K562 (cell line): ENCODE results near the gene DHDH. TPM values are rescaled to one million over a fixed set of nuclear protein-coding genes. Genes with fewer than 3 reads are reported as not detected.

ENCODE experiments used
- EGR1 ChIP-seq: fragments of 450-650 bp; conservative IDR thresholded peaks from 2 replicates; pipeline ENCODE4 v1.6.1; 2017; ENCODE audit warnings: mild to moderate bottlenecking
- GABPB1 ChIP-seq: sonication (generic); formaldehyde crosslinking; IDR thresholded peaks from 2 replicates; pipeline ENCODE4 v1.8.0; 2022; ENCODE audit warnings: mild to moderate bottlenecking, missing genetic modification reagents
- HMGN3 ChIP-seq: IDR thresholded peaks from 2 replicates; pipeline ENCODE4 v1.6.1; 2011; ENCODE audit warnings: borderline replicate concordance, low read depth, mild to moderate bottlenecking, mixed read lengths, low read length; ENCODE audit not compliant: insufficient read length; ENCODE audit errors: extremely low read depth
- MAZ ChIP-seq, 2 experiments: fragments of 450-650 bp in 1 of 2; sonication (generic) in 1 of 2; formaldehyde crosslinking; IDR thresholded peaks in 1 of 2; conservative IDR thresholded peaks in 1 of 2; 2 replicates each; pipeline versions ENCODE4 v1.4.0 to v1.5.0; 2020; ENCODE audit warnings: mild to moderate bottlenecking in 1 of 2, missing genetic modification reagents in 1 of 2
- MED1 ChIP-seq: sonication (generic); formaldehyde crosslinking; IDR thresholded peaks from 2 replicates; pipeline ENCODE4 v1.8.1; 2023; ENCODE audit warnings: missing genetic modification reagents, borderline replicate concordance
- NFIC ChIP-seq: fragments of 450-650 bp; IDR thresholded peaks from 2 replicates; pipeline ENCODE4 v1.6.1; 2017; ENCODE audit warnings: mild to moderate bottlenecking, inconsistent platforms
- RBFOX2 ChIP-seq: fragments of 200-400 bp; formaldehyde crosslinking; IDR thresholded peaks from 2 replicates; pipeline ENCODE4 v1.6.1; 2017; ENCODE audit warnings: low read depth, mild to moderate bottlenecking, low read length, moderate library complexity
- ZBTB7A ChIP-seq: IDR thresholded peaks from 2 replicates; pipeline ENCODE4 v1.6.1; 2011; ENCODE audit warnings: low read depth, mild to moderate bottlenecking, low read length, moderate library complexity, borderline replicate concordance; ENCODE audit not compliant: control insufficient read depth
- polyA plus RNA-seq, 8 experiments: library from polyadenylated mRNA; depleted of rRNA in 4 of 8; stranded (reverse) in 5 of 8; unstranded in 3 of 8; fragments of >200 nt; fragmentation: Nextera tagmentation in 2 of 8; fragmentation: Illumina TruSeq in 1 of 8; extraction: Ambion mirVana in 2 of 8; extraction: Trizol in 1 of 8; gene quantifications; 2 replicates each; pipeline versions ENCODE4 v1.2.1 to v1.2.3, GENCODE V29; 2011 to 2014; ENCODE audit warnings: inconsistent platforms in 1 of 8, missing spikeins in 1 of 8
- total RNA-seq, 7 experiments: library from RNA; depleted of rRNA in 6 of 7; stranded (reverse); fragments of >200 nt in 6 of 7; fragmentation: Illumina TruSeq in 2 of 7; extraction: Trizol in 2 of 7; gene quantifications; 2 replicates each; pipeline versions ENCODE4 v1.2.1 to v1.2.3, GENCODE V29; 2011 to 2021; ENCODE audit warnings: low replicate concordance in 1 of 7
- TF ChIP-seq, protein P1 (sequence below): fragments of 450-650 bp; IDR thresholded peaks from 2 replicates; pipeline ENCODE4 v1.6.1; 2017; ENCODE audit warnings: antibody characterized with exemption, mild to moderate bottlenecking
- TF ChIP-seq, protein P2 (sequence below): sonication (generic); formaldehyde crosslinking; IDR thresholded peaks from 2 replicates; pipeline ENCODE4 v1.9.0; 2022; ENCODE audit warnings: mild to moderate bottlenecking, missing genetic modification reagents

The DHDH gene
- total and polyA plus RNA-seq, 9 of the 15 experiments (the other 6 are each of a cell fraction or from before 2014, with no cell fraction given): 0.37 to 1.9 (median 0.87) TPM

DNA sequence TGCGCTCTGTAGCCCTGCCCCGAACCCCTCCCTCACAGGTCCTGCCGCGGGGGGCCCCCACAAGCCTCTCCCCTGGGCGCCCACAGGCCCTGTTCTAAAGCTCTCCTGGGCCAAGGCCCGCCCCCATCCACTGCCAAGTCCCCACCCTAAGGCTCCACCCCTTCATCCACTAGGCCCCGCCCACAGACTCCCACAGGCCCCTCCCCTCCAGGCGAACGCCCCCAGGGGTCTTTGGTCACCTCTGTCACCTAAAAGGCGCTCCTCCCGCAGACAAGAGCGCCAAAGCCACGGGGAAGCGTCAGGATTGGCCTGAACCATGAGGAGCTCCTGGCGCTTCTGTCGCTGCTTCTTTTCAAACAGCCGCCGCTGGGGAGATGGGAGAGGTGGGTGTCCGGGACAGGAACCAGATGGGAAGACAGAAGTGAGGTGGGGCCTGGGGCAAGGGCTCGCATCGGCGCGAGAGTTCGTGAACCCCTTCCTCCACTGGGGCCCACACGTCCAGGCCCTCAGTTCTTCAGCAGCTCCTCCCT, 37.2 kb upstream of the DHDH start (continued):
- TF ChIP-seq, protein P1, sequence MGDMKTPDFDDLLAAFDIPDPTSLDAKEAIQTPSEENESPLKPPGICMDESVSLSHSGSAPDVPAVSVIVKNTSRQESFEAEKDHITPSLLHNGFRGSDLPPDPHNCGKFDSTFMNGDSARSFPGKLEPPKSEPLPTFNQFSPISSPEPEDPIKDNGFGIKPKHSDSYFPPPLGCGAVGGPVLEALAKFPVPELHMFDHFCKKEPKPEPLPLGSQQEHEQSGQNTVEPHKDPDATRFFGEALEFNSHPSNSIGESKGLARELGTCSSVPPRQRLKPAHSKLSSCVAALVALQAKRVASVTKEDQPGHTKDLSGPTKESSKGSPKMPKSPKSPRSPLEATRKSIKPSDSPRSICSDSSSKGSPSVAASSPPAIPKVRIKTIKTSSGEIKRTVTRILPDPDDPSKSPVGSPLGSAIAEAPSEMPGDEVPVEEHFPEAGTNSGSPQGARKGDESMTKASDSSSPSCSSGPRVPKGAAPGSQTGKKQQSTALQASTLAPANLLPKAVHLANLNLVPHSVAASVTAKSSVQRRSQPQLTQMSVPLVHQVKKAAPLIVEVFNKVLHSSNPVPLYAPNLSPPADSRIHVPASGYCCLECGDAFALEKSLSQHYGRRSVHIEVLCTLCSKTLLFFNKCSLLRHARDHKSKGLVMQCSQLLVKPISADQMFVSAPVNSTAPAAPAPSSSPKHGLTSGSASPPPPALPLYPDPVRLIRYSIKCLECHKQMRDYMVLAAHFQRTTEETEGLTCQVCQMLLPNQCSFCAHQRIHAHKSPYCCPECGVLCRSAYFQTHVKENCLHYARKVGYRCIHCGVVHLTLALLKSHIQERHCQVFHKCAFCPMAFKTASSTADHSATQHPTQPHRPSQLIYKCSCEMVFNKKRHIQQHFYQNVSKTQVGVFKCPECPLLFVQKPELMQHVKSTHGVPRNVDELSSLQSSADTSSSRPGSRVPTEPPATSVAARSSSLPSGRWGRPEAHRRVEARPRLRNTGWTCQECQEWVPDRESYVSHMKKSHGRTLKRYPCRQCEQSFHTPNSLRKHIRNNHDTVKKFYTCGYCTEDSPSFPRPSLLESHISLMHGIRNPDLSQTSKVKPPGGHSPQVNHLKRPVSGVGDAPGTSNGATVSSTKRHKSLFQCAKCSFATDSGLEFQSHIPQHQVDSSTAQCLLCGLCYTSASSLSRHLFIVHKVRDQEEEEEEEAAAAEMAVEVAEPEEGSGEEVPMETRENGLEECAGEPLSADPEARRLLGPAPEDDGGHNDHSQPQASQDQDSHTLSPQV: 0 out of 2 replicates have a peak, but pooled peaks have one; percentile 40
- TF ChIP-seq MED1 (CRISPR knock-in tag) (no peak), EGR1 (peak; percentile 31; the same call in 1 of the 2 replicates), HMGN3 (peak; percentile 43), NFIC (no peak), MAZ (CRISPR knock-in tag; conservative IDR thresholded peaks at IDR 0.05 in 1 of 2, IDR thresholded peaks at IDR 0.05 in 1 of 2) (peak in 1 of 2 experiments; percentile 44; a peak in 1 of 4 replicates), GABPB1 (CRISPR knock-in tag) (peak; percentile 39), RBFOX2 (peak; percentile 53; the same call in 1 of the 2 replicates), ZBTB7A (peak; percentile 97)
- TF ChIP-seq, protein P2, sequence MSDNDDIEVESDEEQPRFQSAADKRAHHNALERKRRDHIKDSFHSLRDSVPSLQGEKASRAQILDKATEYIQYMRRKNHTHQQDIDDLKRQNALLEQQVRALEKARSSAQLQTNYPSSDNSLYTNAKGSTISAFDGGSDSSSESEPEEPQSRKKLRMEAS: 0 out of 2 replicates have a peak, but pooled peaks have one; percentile 16
- TF ChIP-seq, all 486 proteins: peak for 14
